ENCODE data around the gene GM2A. TPM values are rescaled to one million over a fixed set of nuclear protein-coding genes. Genes with fewer than 3 reads are reported as not detected.

The GM2A gene
- total RNA-seq, 4 donors from 2014 or later, result 28.3 to 32.0 (median 30.1) TPM

DNA sequence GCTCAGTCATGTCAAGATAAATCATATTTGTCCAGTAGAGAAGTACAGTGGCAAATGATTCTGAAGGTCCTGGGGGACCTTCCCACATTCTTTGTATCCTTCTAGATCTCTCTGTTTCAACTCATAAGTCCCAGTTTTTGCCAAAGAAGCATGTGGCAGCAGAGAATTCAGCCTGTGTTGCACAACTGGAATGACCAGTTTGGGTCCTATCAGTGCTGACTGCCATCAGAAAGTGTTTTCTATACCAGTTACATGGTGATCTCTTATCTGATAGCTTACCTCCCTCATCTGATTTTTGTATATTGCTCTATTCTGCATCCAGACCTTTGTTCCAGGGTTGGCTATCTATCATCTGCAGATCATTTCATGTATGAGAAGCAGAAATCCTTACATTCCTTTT is 21.7 kb downstream of the GM2A start:
- Histone ChIP-seq H3K4me1 (no peaks in the 10 kb centered on the region), H3K36me3 (peaks cover 0 to 11% (median 3%) of the 10 kb centered on the region in 4 donors), H3K9me3 (no peaks in the 10 kb centered on the region), H3K4me3 (no peak overlapping the region), H3K27me3 (no peaks in the 10 kb centered on the region), H3K27ac (replicated peaks in 1 of 4) (no peak overlapping the region)
- no peak for TF ChIP-seq POLR2A (IDR thresholded peaks at IDR 0.05; ENCODE audit: low read depth)
- TF ChIP-seq POLR2AphosphoS5 (IDR thresholded peaks at IDR 0.05), result no peak
- TF ChIP-seq, protein P1, sequence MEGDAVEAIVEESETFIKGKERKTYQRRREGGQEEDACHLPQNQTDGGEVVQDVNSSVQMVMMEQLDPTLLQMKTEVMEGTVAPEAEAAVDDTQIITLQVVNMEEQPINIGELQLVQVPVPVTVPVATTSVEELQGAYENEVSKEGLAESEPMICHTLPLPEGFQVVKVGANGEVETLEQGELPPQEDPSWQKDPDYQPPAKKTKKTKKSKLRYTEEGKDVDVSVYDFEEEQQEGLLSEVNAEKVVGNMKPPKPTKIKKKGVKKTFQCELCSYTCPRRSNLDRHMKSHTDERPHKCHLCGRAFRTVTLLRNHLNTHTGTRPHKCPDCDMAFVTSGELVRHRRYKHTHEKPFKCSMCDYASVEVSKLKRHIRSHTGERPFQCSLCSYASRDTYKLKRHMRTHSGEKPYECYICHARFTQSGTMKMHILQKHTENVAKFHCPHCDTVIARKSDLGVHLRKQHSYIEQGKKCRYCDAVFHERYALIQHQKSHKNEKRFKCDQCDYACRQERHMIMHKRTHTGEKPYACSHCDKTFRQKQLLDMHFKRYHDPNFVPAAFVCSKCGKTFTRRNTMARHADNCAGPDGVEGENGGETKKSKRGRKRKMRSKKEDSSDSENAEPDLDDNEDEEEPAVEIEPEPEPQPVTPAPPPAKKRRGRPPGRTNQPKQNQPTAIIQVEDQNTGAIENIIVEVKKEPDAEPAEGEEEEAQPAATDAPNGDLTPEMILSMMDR (IDR thresholded peaks at IDR 0.05), result no peak
- no peak for TF ChIP-seq EP300 (IDR thresholded peaks at IDR 0.05)
- no peak for DNase-seq (ENCODE audit: extremely low spot score)
- intact Hi-C loops (cut with DNase I), result no loop called here

DNA sequence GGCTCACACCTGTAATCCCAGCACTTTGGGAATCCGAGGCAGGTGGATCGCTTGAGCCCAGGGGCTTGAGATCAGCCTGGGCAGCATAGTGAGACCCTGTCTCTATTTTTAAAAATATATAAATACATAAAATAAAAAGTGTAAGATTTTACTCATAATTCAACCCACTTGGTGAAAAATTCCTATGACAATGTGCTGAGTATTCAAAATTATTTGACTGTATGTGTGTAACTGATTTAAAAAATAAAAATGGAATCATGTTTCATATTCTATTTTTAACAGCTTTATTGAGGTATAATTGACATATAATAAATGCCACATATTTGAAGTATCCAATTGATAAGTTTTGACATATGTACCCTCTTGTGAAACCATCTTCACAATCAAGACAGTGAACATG is 22.8 kb downstream of the GM2A start:
- H3K27ac ChIP-seq (replicated peaks in 1 of 4), result no peak overlapping the region
- TF ChIP-seq EP300 (IDR thresholded peaks at IDR 0.05), result no peak
- TF ChIP-seq POLR2A (IDR thresholded peaks at IDR 0.05; ENCODE audit: low read depth), result no peak
- no peak for TF ChIP-seq POLR2AphosphoS5 (IDR thresholded peaks at IDR 0.05)
- TF ChIP-seq, protein P1 (IDR thresholded peaks at IDR 0.05), result no peak
- H3K4me3 ChIP-seq, result no peak overlapping the region
- no peaks in the 10 kb centered on the region for H3K27me3 ChIP-seq
- no peaks in the 10 kb centered on the region for H3K9me3 ChIP-seq
- WGBS, result 93% methylated on average over 2 of the region's 2 CpGs
- H3K36me3 ChIP-seq, result no peaks in the 10 kb centered on the region
- no peaks in the 10 kb centered on the region for H3K4me1 ChIP-seq
- DNase-seq (ENCODE audit: extremely low spot score), result no peak
- intact Hi-C loops (cut with DNase I), result no loop called here

DNA sequence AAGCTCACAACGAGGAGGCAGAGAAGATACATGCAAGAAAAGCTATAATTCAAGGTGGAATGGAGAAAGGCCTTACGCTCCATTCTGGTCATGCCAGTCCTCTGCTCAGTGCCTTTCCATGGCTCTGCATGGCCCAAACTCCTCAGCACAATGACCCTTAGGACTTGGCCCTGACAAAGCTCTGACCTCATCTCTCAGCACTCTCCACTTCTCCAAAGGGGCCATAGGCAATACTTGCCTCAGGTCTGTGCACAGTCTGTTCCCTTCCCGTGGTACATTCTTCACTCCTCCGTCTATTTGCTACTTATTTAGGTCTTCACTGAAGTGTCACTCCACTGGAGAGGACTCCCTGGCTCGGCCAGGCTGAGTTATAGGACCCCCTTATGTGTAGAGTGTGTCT is 25.9 kb downstream of the GM2A start:
- Histone ChIP-seq H3K9me3 (no peaks in the 10 kb centered on the region), H3K36me3 (no peaks in the 10 kb centered on the region), H3K27ac (replicated peaks in 1 of 4) (no peak overlapping the region), H3K27me3 (no peaks in the 10 kb centered on the region), H3K4me3 (no peak overlapping the region), H3K4me1 (no peaks in the 10 kb centered on the region)
- DNase-seq (ENCODE audit: extremely low spot score), result no peak
- intact Hi-C loops (cut with DNase I), result no loop called here
- TF ChIP-seq POLR2AphosphoS5 (IDR thresholded peaks at IDR 0.05) (no peak), EP300 (IDR thresholded peaks at IDR 0.05) (no peak), POLR2A (IDR thresholded peaks at IDR 0.05; ENCODE audit: low read depth) (no peak)
- TF ChIP-seq, protein P1 (IDR thresholded peaks at IDR 0.05), result no peak
- 76% methylated on average over 5 of the region's 5 CpGs for WGBS

DNA sequence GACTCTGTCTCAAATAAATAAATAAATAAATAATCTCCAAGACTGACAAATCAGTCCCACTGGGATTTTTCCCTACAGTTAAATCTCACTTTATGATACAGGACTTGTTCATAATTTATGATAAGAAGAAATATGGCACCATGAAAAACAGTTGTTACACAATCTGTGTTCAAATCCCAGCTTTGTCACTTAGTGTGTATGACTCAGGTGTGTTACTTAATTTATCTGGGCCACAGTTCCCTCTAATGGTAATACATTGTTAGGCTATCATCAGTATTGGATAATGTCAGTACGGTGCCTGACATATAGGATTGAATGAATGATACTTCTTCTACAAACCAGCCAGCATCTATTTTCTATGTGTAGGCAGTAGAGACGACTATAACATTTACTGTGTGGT is 27.5 kb downstream of the GM2A start:
- no peaks in the 10 kb centered on the region for H3K36me3 ChIP-seq
- H3K27me3 ChIP-seq, result no peaks in the 10 kb centered on the region
- H3K4me1 ChIP-seq, result no peaks in the 10 kb centered on the region
- H3K27ac ChIP-seq (replicated peaks in 1 of 4), result no peak overlapping the region
- H3K4me3 ChIP-seq, result no peak overlapping the region
- WGBS, result 94% methylated on average over 2 of the region's 2 CpGs
- no peak for DNase-seq (ENCODE audit: extremely low spot score)
- H3K9me3 ChIP-seq, result no peaks in the 10 kb centered on the region
- intact Hi-C loops (cut with DNase I), result no loop called here
- TF ChIP-seq, protein P1 (IDR thresholded peaks at IDR 0.05), result no peak
- no peak for TF ChIP-seq EP300 (IDR thresholded peaks at IDR 0.05)
- TF ChIP-seq POLR2AphosphoS5 (IDR thresholded peaks at IDR 0.05), result no peak
- no peak for TF ChIP-seq POLR2A (IDR thresholded peaks at IDR 0.05; ENCODE audit: low read depth)

DNA sequence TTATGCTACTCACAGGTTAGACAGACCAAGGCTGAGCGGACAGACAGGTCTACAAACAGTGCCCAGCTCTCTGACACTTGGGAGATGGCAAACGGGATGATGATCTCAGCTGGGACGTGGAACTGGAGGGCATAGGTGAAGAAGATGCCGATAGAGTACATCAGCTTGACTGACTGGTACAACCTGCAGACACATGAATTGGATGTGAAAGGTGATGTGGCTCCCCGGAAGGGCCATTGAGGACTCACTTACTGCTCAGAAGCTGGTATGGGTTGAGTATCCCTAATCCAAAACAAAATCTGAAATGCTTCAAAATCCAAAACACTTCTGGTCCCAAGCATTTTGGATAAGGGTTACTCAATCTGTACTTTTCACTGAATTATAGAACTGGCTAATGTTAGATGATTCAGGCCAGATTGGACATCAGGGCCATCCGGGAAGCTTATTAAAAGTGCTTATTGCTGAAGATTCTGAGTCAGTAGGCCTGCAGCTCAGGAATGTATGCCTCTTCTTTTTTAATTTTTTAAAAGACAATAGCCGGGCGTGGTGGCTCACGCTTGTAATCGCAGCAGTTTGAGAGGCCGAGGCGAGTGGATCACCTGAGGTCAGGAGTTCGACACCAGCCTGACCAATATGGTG is 28.1 kb downstream of the GM2A start:
- DNase-seq (ENCODE audit: extremely low spot score), result no peak
- no peaks in the 10 kb centered on the region for H3K36me3 ChIP-seq
- WGBS, result 92% methylated on average over 13 of the region's 13 CpGs
- TF ChIP-seq, protein P1 (IDR thresholded peaks at IDR 0.05), result no peak
- TF ChIP-seq POLR2AphosphoS5 (IDR thresholded peaks at IDR 0.05), result no peak
- no peak for TF ChIP-seq EP300 (IDR thresholded peaks at IDR 0.05)
- TF ChIP-seq POLR2A (IDR thresholded peaks at IDR 0.05; ENCODE audit: low read depth), result no peak
- intact Hi-C loops (cut with DNase I), result no loop called here
- no peaks in the 10 kb centered on the region for H3K4me1 ChIP-seq
- H3K9me3 ChIP-seq, result no peaks in the 10 kb centered on the region
- no peaks in the 10 kb centered on the region for H3K27me3 ChIP-seq
- H3K27ac ChIP-seq (replicated peaks in 1 of 4), result no peak overlapping the region
- H3K4me3 ChIP-seq, result no peak overlapping the region

Measured in esophagus muscularis mucosa (tissue), 4 donors.